ENCODE data around the gene TMEM270. TPM values are rescaled to one million over a fixed set of nuclear protein-coding genes. Genes with fewer than 3 reads are reported as not detected.

The TMEM270 gene
- total and polyA plus RNA-seq, 2 of the 8 experiments (the other 6 are each of a cell fraction or from before 2014, with no cell fraction given), result 0.26 TPM; not detected in 1

DNA sequence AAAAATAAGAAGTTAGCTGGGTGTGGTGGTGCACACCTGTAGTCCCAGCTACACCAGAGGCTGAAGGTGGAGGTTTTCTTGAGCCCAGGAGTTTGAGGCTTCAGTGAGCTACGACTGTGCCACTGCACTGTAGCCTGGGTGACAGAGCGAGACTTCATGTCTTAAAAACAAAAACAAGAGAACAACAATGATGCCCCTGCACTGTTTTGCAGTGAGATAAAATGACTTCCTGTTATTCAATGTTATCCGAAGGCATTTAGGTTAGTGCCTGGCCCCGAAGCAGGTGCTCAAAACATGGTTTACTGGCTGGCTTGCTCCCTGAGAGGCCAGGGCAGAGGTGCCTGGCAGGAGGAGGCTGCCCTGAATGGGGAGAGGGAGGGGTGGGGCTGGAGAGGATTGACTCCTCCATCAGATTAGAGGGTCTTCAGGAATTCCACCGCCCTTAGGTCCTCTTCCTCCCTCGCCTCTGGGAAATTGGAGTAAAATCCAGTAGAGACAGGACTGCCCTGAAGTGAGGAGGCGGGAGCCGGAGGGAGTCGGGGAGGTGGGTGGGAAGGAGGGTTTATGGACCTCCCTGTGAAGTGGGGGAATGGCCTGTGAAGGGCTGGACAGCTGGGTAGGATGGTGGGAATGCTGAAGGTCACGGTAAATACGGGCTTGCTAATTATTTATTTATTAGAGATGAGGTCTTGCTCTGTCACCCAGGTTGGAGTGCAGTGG is 36.9 kb upstream of the TMEM270 start (continued):
- TF ChIP-seq, protein P1, sequence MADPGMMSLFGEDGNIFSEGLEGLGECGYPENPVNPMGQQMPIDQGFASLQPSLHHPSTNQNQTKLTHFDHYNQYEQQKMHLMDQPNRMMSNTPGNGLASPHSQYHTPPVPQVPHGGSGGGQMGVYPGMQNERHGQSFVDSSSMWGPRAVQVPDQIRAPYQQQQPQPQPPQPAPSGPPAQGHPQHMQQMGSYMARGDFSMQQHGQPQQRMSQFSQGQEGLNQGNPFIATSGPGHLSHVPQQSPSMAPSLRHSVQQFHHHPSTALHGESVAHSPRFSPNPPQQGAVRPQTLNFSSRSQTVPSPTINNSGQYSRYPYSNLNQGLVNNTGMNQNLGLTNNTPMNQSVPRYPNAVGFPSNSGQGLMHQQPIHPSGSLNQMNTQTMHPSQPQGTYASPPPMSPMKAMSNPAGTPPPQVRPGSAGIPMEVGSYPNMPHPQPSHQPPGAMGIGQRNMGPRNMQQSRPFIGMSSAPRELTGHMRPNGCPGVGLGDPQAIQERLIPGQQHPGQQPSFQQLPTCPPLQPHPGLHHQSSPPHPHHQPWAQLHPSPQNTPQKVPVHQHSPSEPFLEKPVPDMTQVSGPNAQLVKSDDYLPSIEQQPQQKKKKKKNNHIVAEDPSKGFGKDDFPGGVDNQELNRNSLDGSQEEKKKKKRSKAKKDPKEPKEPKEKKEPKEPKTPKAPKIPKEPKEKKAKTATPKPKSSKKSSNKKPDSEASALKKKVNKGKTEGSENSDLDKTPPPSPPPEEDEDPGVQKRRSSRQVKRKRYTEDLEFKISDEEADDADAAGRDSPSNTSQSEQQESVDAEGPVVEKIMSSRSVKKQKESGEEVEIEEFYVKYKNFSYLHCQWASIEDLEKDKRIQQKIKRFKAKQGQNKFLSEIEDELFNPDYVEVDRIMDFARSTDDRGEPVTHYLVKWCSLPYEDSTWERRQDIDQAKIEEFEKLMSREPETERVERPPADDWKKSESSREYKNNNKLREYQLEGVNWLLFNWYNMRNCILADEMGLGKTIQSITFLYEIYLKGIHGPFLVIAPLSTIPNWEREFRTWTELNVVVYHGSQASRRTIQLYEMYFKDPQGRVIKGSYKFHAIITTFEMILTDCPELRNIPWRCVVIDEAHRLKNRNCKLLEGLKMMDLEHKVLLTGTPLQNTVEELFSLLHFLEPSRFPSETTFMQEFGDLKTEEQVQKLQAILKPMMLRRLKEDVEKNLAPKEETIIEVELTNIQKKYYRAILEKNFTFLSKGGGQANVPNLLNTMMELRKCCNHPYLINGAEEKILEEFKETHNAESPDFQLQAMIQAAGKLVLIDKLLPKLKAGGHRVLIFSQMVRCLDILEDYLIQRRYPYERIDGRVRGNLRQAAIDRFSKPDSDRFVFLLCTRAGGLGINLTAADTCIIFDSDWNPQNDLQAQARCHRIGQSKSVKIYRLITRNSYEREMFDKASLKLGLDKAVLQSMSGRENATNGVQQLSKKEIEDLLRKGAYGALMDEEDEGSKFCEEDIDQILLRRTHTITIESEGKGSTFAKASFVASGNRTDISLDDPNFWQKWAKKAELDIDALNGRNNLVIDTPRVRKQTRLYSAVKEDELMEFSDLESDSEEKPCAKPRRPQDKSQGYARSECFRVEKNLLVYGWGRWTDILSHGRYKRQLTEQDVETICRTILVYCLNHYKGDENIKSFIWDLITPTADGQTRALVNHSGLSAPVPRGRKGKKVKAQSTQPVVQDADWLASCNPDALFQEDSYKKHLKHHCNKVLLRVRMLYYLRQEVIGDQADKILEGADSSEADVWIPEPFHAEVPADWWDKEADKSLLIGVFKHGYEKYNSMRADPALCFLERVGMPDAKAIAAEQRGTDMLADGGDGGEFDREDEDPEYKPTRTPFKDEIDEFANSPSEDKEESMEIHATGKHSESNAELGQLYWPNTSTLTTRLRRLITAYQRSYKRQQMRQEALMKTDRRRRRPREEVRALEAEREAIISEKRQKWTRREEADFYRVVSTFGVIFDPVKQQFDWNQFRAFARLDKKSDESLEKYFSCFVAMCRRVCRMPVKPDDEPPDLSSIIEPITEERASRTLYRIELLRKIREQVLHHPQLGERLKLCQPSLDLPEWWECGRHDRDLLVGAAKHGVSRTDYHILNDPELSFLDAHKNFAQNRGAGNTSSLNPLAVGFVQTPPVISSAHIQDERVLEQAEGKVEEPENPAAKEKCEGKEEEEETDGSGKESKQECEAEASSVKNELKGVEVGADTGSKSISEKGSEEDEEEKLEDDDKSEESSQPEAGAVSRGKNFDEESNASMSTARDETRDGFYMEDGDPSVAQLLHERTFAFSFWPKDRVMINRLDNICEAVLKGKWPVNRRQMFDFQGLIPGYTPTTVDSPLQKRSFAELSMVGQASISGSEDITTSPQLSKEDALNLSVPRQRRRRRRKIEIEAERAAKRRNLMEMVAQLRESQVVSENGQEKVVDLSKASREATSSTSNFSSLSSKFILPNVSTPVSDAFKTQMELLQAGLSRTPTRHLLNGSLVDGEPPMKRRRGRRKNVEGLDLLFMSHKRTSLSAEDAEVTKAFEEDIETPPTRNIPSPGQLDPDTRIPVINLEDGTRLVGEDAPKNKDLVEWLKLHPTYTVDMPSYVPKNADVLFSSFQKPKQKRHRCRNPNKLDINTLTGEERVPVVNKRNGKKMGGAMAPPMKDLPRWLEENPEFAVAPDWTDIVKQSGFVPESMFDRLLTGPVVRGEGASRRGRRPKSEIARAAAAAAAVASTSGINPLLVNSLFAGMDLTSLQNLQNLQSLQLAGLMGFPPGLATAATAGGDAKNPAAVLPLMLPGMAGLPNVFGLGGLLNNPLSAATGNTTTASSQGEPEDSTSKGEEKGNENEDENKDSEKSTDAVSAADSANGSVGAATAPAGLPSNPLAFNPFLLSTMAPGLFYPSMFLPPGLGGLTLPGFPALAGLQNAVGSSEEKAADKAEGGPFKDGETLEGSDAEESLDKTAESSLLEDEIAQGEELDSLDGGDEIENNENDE (IDR thresholded peaks at IDR 0.05; ENCODE audit: insufficient replicate concordance, low read length), result no peak
- TF ChIP-seq EP300 (IDR thresholded peaks at IDR 0.05; ENCODE audit: borderline replicate concordance in 1 of 2, low read depth in 2 of 2, low read length in 2 of 2) (no peak), FOSL1 (IDR thresholded peaks at IDR 0.05; ENCODE audit: insufficient read depth, low read depth, low read length) (no peak)
